HL-60 (cell line): ENCODE results near the gene LRMDA.

ENCODE experiments used
- DNase-seq, 2 experiments: peaks; one replicate each; pipeline ENCODE4 v3.0.0-alpha.2; 2010 to 2020; ENCODE audit warnings: low read depth in 1 of 2, low spot score in 1 of 2
- H3K27ac ChIP-seq: fragments of 250-450 bp; sonication (Bioruptor Pico); replicated peaks from 2 replicates; pipeline ENCODE4 v1.5.1; 2020; ENCODE audit warnings: mild to moderate bottlenecking, moderate library complexity
- H3K27me3 ChIP-seq: fragments of 250-450 bp; sonication (Bioruptor Pico); 2 replicates; pipeline ENCODE4 v1.5.1; 2021; ENCODE audit warnings: mild to moderate bottlenecking, moderate library complexity; ENCODE audit not compliant: insufficient read depth, poor library complexity, severe bottlenecking
- H3K4me3 ChIP-seq: replicated peaks from 2 replicates; pipeline ENCODE4 v1.5.1; 2011; ENCODE audit warnings: mild to moderate bottlenecking, control low read depth, low read length; ENCODE audit not compliant: insufficient read depth
- GABPA ChIP-seq: IDR thresholded peaks from 2 replicates; pipeline ENCODE4 v1.6.1; 2012; ENCODE audit warnings: low read depth
- POLR2AphosphoS5 ChIP-seq: IDR thresholded peaks from 2 replicates; pipeline ENCODE4 v1.6.1; 2012; ENCODE audit warnings: low read depth
- SPI1 ChIP-seq: IDR thresholded peaks from 2 replicates; pipeline ENCODE4 v1.6.1; 2012; ENCODE audit warnings: low read depth, mild to moderate bottlenecking, borderline replicate concordance
- TF ChIP-seq, protein P1 (sequence below): IDR thresholded peaks from one replicate; pipeline ENCODE4 v1.5.1; 2011; ENCODE audit warnings: low read length, control low read depth, inconsistent platforms; ENCODE audit not compliant: insufficient read depth
- TF ChIP-seq, protein P2 (sequence below): IDR thresholded peaks from 2 replicates; pipeline ENCODE4 v1.6.1; 2012; ENCODE audit warnings: low read depth; ENCODE audit not compliant: insufficient replicate concordance

The LRMDA gene

DNA sequence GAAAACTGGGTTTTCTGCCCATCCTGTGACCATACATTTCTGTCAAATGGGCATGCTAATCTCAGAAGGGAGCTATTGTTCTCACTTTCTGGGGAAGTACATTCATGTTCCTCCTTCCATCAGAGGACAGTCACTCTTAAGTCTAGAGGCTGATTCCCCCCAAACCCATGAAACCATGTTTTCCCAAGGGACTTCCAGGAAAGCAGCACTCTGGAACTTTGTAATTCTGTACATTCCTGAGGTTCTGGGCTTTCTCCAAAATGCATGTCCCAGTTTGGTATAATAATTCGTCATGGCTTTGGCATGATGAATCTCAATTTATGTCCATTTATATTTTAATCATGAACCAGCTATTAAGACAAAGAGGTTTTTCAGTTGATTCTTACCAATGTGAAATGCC lies 688.1 kb downstream of the LRMDA start:
- Histone ChIP-seq H3K27ac (no peak overlapping the region), H3K4me3 (no peak overlapping the region), H3K27me3 (no peaks in the 10 kb centered on the region)
- TF ChIP-seq, protein P1, sequence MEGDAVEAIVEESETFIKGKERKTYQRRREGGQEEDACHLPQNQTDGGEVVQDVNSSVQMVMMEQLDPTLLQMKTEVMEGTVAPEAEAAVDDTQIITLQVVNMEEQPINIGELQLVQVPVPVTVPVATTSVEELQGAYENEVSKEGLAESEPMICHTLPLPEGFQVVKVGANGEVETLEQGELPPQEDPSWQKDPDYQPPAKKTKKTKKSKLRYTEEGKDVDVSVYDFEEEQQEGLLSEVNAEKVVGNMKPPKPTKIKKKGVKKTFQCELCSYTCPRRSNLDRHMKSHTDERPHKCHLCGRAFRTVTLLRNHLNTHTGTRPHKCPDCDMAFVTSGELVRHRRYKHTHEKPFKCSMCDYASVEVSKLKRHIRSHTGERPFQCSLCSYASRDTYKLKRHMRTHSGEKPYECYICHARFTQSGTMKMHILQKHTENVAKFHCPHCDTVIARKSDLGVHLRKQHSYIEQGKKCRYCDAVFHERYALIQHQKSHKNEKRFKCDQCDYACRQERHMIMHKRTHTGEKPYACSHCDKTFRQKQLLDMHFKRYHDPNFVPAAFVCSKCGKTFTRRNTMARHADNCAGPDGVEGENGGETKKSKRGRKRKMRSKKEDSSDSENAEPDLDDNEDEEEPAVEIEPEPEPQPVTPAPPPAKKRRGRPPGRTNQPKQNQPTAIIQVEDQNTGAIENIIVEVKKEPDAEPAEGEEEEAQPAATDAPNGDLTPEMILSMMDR: no peak
- TF ChIP-seq, protein P2, sequence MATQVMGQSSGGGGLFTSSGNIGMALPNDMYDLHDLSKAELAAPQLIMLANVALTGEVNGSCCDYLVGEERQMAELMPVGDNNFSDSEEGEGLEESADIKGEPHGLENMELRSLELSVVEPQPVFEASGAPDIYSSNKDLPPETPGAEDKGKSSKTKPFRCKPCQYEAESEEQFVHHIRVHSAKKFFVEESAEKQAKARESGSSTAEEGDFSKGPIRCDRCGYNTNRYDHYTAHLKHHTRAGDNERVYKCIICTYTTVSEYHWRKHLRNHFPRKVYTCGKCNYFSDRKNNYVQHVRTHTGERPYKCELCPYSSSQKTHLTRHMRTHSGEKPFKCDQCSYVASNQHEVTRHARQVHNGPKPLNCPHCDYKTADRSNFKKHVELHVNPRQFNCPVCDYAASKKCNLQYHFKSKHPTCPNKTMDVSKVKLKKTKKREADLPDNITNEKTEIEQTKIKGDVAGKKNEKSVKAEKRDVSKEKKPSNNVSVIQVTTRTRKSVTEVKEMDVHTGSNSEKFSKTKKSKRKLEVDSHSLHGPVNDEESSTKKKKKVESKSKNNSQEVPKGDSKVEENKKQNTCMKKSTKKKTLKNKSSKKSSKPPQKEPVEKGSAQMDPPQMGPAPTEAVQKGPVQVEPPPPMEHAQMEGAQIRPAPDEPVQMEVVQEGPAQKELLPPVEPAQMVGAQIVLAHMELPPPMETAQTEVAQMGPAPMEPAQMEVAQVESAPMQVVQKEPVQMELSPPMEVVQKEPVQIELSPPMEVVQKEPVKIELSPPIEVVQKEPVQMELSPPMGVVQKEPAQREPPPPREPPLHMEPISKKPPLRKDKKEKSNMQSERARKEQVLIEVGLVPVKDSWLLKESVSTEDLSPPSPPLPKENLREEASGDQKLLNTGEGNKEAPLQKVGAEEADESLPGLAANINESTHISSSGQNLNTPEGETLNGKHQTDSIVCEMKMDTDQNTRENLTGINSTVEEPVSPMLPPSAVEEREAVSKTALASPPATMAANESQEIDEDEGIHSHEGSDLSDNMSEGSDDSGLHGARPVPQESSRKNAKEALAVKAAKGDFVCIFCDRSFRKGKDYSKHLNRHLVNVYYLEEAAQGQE: no peak
- no peak for TF ChIP-seq POLR2AphosphoS5
- no peak for TF ChIP-seq SPI1
- TF ChIP-seq GABPA: no peak
- DNase-seq: no peak

DNA sequence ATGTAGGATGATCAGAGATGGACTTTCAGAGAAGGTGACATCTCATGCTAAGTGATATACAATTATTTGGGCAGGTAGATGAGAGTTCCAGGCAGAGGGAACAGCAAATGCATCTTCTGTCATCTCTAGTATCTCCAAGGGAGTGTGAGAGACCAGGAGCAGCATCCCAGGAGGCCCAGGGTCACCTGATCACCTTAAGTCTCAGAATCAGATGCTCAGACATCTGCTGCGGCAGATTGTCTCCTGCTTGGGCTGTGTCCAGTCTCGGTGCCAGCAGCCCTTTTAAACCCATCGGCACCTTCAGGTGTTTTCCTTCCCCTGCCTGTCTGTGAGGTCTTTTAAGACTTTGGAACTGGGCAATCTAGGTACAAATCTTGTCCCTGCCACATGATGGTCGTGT lies 690.6 kb downstream of the LRMDA start:
- no peak for TF ChIP-seq POLR2AphosphoS5
- TF ChIP-seq GABPA: no peak
- TF ChIP-seq, protein P2: no peak
- TF ChIP-seq, protein P1: no peak
- no peak for TF ChIP-seq SPI1
- no peak for DNase-seq
- no peak overlapping the region for H3K27ac ChIP-seq
- H3K4me3 ChIP-seq: no peak overlapping the region
- H3K27me3 ChIP-seq: no peaks in the 10 kb centered on the region

DNA sequence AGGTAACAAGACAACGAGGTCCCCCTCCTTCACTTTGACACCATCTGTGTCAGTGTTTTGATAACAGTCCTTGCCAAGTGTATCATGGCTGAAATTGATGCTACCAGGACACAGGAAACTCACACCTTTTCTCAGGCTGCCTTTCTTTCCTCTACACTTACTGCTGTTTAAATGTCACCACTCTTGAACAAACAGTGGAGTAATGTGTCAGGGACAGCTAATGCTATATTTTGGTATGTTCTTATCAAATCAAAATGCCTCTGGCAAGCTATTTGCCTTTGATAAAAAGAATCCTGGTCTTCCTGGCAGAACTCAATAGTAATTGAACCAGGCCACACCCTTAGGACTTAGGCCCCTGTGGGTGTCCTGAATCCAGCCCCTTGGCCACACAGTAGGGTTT lies 692.9 kb downstream of the LRMDA start:
- Histone ChIP-seq H3K4me3 (no peak overlapping the region), H3K27me3 (no peaks in the 10 kb centered on the region), H3K27ac (no peak overlapping the region)
- no peak for DNase-seq
- TF ChIP-seq SPI1: no peak
- no peak for TF ChIP-seq GABPA
- TF ChIP-seq, protein P1: no peak
- TF ChIP-seq POLR2AphosphoS5: no peak
- TF ChIP-seq, protein P2: no peak
